ENCODE results near the gene DTX3.

DNA sequence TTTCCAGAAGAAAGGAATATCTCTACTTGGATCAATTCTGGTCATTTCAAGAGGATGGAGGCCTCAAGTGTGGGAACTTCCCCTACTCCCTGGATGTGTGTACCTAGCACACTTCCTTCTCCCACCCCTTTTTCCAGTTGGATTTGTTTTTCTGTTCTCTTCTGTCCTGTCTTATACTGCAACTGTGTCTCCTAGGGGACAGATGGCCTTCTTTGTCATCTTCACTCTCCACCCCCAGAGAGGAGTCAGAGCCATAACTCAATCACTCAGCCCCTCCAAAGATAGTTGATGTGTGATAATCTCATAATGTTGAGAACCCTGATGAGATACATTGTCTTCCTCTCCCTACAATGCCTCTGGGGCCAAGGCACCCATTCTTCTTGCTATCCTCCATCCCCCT lies 2.1 kb upstream of the DTX3 start:
- no peak for TF ChIP-seq CTCF (conservative IDR thresholded peaks at IDR 0.05; ENCODE audit: low read depth, low read length)
- TF ChIP-seq EZH2 (IDR thresholded peaks at IDR 0.05; ENCODE audit: borderline replicate concordance, low read depth, low read length, poor library complexity, severe bottlenecking) = no peak
